HG03469 (cell line): ENCODE results near the gene SLC19A3.
"Not testable (repeated sequence)": the region's sequence is repeated elsewhere in the genome, so short reads cannot be mapped to it uniquely, and the experiment has no call there.

Experiments
- ATAC-seq: cut with Tn5 transposase; IDR thresholded peaks from one replicate; pipeline ENCODE4 v1.9.1; 2021; ENCODE audit warnings: mild to moderate bottlenecking, moderate library complexity, moderate number of reproducible peaks; ENCODE audit not compliant: unreplicated experiment

SLC19A3 gene

GRCh38 chr2:227703961-227704360 is 13.9 kb downstream of the SLC19A3 start:
- ATAC-seq = no peak

- no peak for ATAC-seq
These were observed 14.5 kb downstream of the SLC19A3 start for GRCh38 chr2:227703280-227703732.

DNA sequence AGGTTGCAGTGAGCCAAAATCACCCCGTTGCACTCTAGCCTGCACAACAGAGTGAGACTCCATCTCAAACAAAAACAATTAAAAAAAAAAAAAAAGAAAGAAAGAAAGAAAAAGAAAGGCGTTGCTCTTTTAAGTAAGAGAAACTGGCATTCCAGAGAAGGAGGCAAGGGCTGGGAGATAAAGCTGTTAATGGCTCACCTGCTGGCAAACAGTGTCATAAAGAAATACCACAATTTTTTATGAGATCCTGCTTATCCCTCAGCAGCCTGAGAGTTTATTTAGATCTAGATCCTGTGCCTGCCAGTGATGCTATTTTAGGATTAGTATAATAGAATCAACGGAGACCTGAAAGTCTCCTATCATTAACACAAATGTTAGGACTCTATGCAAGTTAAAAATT is 16.3 kb downstream of the SLC19A3 start:
- no peak for ATAC-seq

- ATAC-seq = no peak
These were observed 20.7 kb downstream of the SLC19A3 start for GRCh38 chr2:227696990-227697679.

- ATAC-seq = no peak
These were observed 30.6 kb downstream of the SLC19A3 start for GRCh38 chr2:227687189-227687588.

DNA sequence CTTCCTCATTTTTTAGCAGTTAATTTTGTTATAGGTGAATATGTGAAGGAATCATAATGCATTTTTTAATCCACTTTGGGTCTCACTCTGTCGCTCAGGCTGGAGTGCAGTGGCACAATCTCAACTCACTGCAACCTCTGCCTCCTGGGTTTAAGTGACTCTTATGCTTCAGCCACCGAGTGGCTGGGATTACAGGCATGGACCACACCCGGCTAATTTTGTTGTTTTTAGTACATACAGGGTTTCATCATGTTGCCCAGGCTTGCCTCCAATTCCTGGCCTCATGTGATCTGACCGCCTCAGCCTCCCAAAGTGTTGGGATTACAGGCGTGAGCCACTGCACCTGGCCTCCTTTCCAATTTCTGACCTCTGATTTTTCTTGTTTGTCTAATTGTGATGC is 33.6 kb downstream of the SLC19A3 start:
- no peak for ATAC-seq

DNA sequence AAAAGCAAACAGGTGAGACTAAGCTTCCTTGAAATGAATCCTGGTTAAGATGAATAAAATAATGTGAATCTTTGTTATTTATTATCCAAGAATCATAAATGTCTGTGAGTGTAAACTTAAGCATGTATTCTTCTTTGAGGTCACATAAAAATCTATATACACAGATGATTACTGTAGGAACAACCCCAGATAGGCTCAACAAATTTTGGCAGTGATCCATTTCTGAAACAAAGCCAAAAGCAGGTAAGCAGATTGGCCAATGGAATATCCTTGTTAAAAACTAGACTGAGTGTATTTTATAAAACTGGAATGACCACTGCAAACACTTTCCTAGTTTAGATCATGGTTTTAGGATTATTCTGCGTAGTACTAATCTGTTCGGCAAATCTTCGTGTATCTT is 39.9 kb downstream of the SLC19A3 start:
- ATAC-seq = no peak

DNA sequence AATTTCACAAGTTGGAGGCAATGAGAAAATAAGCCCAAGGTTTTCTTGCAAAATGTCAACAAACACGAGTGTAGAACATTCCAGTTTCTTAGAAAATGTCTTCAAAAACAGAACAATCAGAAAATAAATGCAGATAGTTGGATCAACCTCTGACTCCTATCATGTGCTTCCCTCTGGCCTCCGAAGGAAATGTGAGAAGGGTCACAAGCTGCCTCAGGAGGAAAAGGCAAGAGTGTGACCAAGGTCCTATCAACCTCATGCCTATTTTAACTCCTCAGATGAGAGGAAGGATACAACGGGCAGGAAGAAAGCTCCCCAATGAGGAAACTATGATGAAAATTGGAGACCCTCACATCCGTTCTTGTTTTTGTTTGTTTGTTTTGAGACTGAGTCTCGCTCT is 43.3 kb downstream of the SLC19A3 start:
- no peak for ATAC-seq

GRCh38 chr2:227673620-227674019 is 44.2 kb downstream of the SLC19A3 start:
- not testable (repeated sequence) for ATAC-seq

DNA sequence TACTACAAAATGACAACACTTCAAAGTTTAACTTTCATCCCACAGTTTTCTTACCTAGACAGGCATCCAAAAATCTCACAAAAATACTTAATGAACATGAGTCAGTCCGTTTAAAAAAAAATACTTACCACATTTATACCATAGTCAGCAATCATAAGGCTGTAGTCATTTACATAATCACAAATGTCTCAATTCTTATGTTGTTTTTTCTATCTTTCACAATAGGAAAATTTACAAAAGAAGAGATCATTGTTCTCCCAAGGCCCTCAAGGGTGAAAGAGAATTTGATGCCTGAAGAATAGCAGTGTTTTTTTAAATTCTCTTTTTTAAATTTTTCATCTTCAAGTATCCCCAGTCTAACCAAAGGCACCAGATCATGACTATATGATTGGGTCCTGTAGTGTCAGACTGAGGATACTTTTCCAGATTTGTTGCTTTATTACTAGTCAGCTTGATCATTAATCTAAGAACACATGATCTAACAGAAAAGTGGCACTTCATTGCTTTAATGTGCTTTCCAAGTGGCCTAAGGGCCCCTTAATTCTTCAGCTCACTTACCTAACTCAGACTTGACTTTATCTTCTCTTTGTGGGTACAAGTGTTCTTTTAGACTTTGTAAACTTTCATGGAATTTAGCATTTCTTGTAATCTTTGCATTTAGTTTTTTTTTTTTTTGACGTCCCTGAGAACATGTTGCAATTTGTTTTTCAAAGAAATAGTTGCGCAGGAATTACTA is 46.5 kb downstream of the SLC19A3 start:
- no peak for ATAC-seq

DNA sequence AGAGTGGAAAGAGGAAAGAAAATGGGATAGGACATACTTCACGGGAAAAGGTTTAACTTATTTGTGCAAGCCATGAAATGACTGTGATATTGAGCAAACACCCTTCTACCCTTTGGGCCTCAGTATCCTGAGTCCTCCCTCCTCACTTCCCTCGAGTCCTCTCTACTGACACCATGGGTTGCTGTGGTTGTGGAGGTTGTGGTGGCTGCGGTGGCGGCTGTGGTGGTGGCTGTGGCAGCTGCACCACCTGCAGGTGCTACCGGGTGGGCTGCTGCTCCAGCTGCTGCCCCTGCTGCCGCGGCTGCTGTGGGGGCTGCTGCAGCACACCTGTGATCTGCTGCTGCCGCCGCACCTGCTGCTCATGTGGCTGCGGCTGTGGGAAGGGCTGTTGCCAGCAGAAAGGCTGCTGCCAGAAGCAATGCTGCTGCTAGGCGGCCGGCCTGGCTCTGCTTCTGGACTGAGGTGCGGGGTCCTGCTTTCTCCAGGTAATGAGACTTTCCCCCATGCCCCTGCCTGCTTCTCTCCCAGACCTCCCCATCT is 51.1 kb downstream of the SLC19A3 start, which contains the start of gene SCYGR5:
SCYGR5 (plus strand) TSS at position 174 of the 540 bp plus-strand sequence; CDS start at position 174, 0 bp downstream.
- not testable (repeated sequence) for ATAC-seq

DNA sequence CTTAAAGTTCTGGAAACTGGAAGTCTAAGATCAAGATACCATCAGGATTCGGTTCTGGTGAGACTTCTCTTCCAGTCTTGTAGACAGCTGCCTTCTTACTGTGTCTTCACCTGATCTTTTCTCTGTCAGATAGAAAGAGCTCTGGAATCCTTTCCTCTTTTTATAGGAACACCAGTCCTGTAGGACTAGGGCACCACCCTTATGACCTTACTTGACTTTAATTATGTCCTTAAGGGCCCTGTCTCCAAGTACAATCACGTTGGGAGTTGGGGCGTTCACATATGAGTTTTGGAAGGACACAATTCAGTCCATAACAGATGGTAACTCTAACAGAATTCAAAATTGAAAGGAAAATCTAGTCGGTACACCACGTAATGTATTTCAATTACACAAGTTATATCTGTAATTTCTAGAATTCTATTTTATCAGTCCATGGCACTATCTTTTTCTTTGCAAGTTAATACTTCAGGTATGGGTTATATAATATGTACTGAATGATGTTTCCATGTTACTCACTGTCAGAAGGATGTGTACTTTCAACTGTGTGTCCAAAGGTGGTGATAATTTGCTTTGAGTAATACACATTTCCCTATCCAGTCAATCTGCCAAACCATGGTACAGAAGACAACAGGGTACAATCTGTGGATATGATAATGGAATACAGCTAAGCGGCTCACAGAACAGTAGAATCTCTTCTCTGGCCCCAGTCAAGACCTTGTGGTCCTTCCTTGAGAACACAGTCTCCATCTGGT is 52.5 kb downstream of the SLC19A3 start:
- no peak for ATAC-seq

- ATAC-seq = no peak
These were observed 56.0 kb downstream of the SLC19A3 start for GRCh38 chr2:227661827-227662226.

GRCh38 chr2:227661025-227661649 is 56.7 kb downstream of the SLC19A3 start:
- no peak for ATAC-seq

DNA sequence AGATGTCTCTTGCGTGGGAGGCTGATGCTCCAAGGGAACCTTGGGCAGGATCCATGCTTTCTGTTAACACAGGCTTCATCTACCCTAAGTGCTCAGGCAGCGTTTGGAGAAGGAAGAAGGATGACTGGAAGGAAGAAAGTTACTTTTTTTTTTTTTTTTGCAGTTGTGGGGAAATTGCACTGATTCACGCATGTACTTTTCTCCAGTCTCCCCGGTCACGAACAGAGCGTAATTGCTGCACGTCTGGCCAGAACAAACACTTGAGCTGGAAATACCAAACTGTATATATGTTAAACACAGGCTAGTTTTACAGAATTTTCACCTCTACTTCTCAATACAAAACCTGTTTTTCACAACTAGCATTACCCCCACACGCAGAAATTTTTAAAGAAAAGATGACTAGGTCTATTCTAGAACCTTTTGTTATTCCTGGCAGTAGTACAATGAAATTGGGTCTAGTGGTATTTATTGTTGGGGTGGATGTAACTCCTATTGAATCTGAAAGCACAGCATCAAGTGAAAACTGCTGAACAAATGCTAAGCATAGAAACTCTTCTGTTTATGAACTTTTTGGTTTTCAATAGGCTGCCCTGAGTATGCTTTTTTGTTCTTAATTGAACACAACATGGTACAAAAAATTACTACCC is 60.5 kb downstream of the SLC19A3 start:
- no peak for ATAC-seq

DNA sequence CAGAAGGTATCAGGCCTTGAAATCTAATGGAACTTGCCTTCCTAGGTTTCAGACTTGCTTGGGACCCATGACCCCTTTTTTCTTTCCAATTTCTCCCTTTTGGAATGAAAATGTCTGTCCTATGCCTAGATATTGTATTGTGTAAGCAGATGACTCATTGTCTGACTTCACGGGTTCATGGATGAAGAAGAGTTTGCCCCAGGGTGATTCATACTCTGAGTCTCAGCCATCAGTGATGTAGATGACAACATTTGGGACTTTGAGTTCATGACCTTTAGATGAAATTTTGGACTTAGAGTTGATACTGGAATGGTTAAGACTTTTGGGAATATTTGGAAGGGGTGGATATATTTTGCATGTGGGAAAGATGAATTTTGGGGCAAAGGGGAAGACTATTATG is 62.4 kb downstream of the SLC19A3 start:
- ATAC-seq = no peak

GRCh38 chr2:227654426-227654825 is 63.4 kb downstream of the SLC19A3 start:
- ATAC-seq = no peak

DNA sequence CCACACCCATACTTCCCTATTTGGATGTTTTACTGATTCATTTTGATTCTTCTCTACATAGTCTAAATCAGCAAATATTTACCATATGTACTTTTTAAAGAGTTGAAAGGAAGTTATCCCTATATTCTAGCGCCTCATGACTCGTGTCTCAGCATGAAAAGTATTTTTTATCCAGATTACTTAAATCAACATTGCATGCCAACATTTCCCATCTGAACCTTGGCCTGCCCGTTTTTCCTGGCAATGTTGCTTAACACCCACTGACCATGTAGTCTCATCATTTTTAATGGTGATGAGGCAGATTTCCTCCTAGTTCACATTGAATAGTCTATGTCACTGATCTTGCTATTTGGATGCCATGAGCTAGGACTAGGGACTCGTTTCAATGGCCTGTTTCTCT is 64.4 kb downstream of the SLC19A3 start:
- no peak for ATAC-seq

DNA sequence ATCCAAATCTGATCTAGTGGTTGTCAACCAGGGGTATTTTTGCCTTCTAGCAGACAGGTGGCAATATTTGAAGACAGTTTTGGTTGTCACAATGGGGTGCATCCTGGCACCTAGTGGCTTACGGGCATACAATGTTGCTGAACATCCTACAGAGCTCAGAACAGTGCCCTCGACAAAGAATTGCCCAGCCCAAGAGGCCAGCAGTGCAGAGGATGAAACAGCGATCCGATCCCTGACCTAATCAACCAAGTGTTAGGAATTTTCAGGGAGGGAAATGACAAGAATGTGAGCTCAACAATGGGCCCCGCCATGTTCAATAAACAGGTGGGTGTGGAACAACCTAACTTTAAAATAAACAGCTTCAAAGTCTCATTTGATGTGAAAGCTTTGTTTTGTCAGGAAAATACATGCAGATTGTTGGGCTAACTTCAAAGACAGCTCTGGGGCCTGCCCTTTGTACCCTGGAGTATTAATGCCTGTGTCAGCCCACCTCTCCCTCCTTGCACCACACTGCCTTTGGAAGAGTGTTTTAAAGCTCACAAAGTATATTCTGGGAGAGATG is 73.8 kb downstream of the SLC19A3 start:
- ATAC-seq = no peak

GRCh38 chr2:227642656-227643055 is 75.2 kb downstream of the SLC19A3 start:
- ATAC-seq = no peak
